ENCODE results near the gene SLC6A19.

SLC6A19 gene

GRCh38 chr5:1253456-1254105 lies 52.2 kb downstream of the SLC6A19 start:
- Histone ChIP-seq H3K36me3 (ENCODE audit: low read length) (no peaks in the 10 kb centered on the region), H3K9me3 (ENCODE audit: insufficient read depth, low read length) (no peaks in the 10 kb centered on the region), H3K27ac (ENCODE audit: low read depth, low read length) (no peak overlapping the region), H3K4me2 (ENCODE audit: low read depth, low read length, poor library complexity, severe bottlenecking) (no peak overlapping the region), H3K4me3 (ENCODE audit: insufficient read depth, low read length, poor library complexity, severe bottlenecking) (no peak overlapping the region), H4K20me1 (ENCODE audit: low read depth, low read length) (no peaks in the 10 kb centered on the region), H3K79me2 (ENCODE audit: insufficient read depth, low read length) (no peaks in the 10 kb centered on the region), H2AFZ (ENCODE audit: low read depth, low read length, severe bottlenecking) (no peak overlapping the region), H3F3A (ENCODE audit: insufficient read depth) (no peaks in the 10 kb centered on the region), H3K27me3 (ENCODE audit: low read length) (no peaks in the 10 kb centered on the region), H3K9ac (ENCODE audit: low read length) (no peak overlapping the region), H3K9me2 (replicated peaks; ENCODE audit: insufficient read depth, low read length) (no peaks in the 10 kb centered on the region)
- TF ChIP-seq EZH2phosphoT487 (conservative IDR thresholded peaks at IDR 0.05; ENCODE audit: low read length): no peak
- TF ChIP-seq CTCF (IDR thresholded peaks at IDR 0.05; ENCODE audit: insufficient read depth, low read length, poor library complexity, severe bottlenecking): no peak

GRCh38 chr5:1254196-1254595 lies 52.8 kb downstream of the SLC6A19 start:
- H4K20me1 ChIP-seq (ENCODE audit: low read depth, low read length): no peaks in the 10 kb centered on the region
- TF ChIP-seq EZH2phosphoT487 (conservative IDR thresholded peaks at IDR 0.05; ENCODE audit: low read length) (no peak), CTCF (IDR thresholded peaks at IDR 0.05; ENCODE audit: insufficient read depth, low read length, poor library complexity, severe bottlenecking) (no peak)
- no peak overlapping the region for H2AFZ ChIP-seq (ENCODE audit: low read depth, low read length, severe bottlenecking)
- no peaks in the 10 kb centered on the region for H3K79me2 ChIP-seq (ENCODE audit: insufficient read depth, low read length)
- H3F3A ChIP-seq (ENCODE audit: insufficient read depth): no peaks in the 10 kb centered on the region
- no peaks in the 10 kb centered on the region for H3K9me2 ChIP-seq (replicated peaks; ENCODE audit: insufficient read depth, low read length)
- no peak overlapping the region for H3K9ac ChIP-seq (ENCODE audit: low read length)
- H3K27me3 ChIP-seq (ENCODE audit: low read length): no peaks in the 10 kb centered on the region
- no peak overlapping the region for H3K27ac ChIP-seq (ENCODE audit: low read depth, low read length)
- H3K4me3 ChIP-seq (ENCODE audit: insufficient read depth, low read length, poor library complexity, severe bottlenecking): no peak overlapping the region
- no peak overlapping the region for H3K4me2 ChIP-seq (ENCODE audit: low read depth, low read length, poor library complexity, severe bottlenecking)
- no peaks in the 10 kb centered on the region for H3K36me3 ChIP-seq (ENCODE audit: low read length)
- no peaks in the 10 kb centered on the region for H3K9me3 ChIP-seq (ENCODE audit: insufficient read depth, low read length)

- H3K36me3 ChIP-seq (ENCODE audit: low read length): no peaks in the 10 kb centered on the region
- no peaks in the 10 kb centered on the region for H3F3A ChIP-seq (ENCODE audit: insufficient read depth)
- H3K4me3 ChIP-seq (ENCODE audit: insufficient read depth, low read length, poor library complexity, severe bottlenecking): no peak overlapping the region
- H3K9ac ChIP-seq (ENCODE audit: low read length): no peak overlapping the region
- no peak overlapping the region for H3K27ac ChIP-seq (ENCODE audit: low read depth, low read length)
- TF ChIP-seq EZH2phosphoT487 (conservative IDR thresholded peaks at IDR 0.05; ENCODE audit: low read length) (no peak), CTCF (IDR thresholded peaks at IDR 0.05; ENCODE audit: insufficient read depth, low read length, poor library complexity, severe bottlenecking) (no peak)
- no peak overlapping the region for H2AFZ ChIP-seq (ENCODE audit: low read depth, low read length, severe bottlenecking)
- no peaks in the 10 kb centered on the region for H3K79me2 ChIP-seq (ENCODE audit: insufficient read depth, low read length)
- H3K9me2 ChIP-seq (replicated peaks; ENCODE audit: insufficient read depth, low read length): no peaks in the 10 kb centered on the region
- no peaks in the 10 kb centered on the region for H4K20me1 ChIP-seq (ENCODE audit: low read depth, low read length)
- no peak overlapping the region for H3K4me2 ChIP-seq (ENCODE audit: low read depth, low read length, poor library complexity, severe bottlenecking)
- H3K9me3 ChIP-seq (ENCODE audit: insufficient read depth, low read length): no peaks in the 10 kb centered on the region
- H3K27me3 ChIP-seq (ENCODE audit: low read length): no peaks in the 10 kb centered on the region
Measured at GRCh38 chr5:1255081-1255561, 53.7 kb downstream of the SLC6A19 start.

Data from SU-DHL-6 (cell line).